HG03520 (cell line): ENCODE measurements around the gene ATG9A.
"Not testable (repeated sequence)": the region's sequence is repeated elsewhere in the genome, so short reads cannot be mapped to it uniquely, and the experiment has no call there.

Experiments used
- ATAC-seq: cut with Tn5 transposase; IDR thresholded peaks from one replicate; pipeline ENCODE4 v1.9.1; 2021; ENCODE audit warnings: mild to moderate bottlenecking, moderate library complexity; ENCODE audit not compliant: unreplicated experiment

ATG9A gene

GRCh38 chr2:219207134-219207883 lies 22.1 kb downstream of the ATG9A start:
- no peak for ATAC-seq

DNA sequence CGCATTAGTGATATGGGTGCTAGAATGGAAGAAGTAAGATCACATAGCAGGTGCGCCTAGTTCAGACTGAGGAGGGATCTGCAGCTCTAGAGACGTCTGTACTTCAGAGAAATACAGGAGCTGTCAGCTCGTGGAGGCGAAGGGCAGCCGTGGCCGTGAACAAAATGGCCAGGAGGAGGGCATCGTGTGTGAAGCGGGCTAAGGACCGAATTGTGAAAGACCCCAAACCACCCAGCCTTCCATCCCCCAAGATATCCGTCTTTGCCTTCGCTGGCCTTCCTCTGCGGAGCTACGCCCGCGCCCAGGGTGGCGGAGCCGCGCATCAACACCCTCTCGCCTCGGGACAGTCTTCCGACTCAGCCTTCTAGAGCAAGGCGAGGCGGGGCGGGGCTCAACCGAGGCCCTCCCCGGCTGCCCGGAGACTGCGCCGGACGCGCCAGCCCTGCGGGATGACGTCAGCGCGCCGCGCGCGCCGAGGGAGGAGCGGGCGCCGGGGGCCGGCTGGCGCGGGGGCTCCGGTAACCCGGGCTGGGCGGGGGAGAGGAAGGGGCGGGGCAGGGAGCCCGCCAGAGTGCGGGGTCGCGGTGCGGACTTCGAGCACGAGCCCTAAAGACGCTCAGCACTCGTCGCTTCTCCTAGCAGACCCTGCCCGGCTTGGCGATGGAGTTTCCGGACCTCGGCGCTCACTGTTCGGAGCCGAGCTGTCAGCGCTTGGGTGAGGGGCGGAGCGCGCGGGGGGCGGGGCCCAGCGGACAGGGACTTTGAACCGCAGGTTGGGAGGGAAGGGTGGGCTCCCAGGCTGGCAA lies 22.9 kb downstream of the ATG9A start, which contains the start of gene ZFAND2B:
TSS of gene ZFAND2B (plus strand) at position 455 of the 806 bp plus-strand sequence. CDS start at position 661, 206 bp downstream.
- ATAC-seq = peak; percentile 97

GRCh38 chr2:219205981-219206327 lies 23.5 kb downstream of the ATG9A start:
- no peak for ATAC-seq

DNA sequence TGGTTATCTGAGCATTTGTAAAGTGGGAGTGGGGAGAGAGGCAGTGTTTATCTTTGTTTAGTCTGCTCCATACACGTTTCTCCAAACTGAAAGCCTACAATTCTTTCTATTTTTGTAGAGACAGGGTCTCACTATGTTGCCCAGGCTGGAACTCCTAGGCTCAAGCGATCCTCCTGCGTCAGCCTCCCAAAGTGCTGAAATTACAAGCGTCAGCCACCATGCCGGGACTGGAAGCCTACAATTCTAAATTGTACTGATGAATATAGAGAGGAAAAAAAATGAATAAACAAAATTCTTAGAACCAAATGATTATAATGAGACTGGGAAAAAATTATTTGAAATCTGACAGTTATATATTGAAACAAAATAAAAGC lies 24.3 kb downstream of the ATG9A start:
- ATAC-seq = no peak

- ATAC-seq = no peak
Observed at GRCh38 chr2:219204425-219205164, 24.8 kb downstream of the ATG9A start.

- not testable (repeated sequence) for ATAC-seq
Observed at GRCh38 chr2:219201331-219201730, 28.1 kb downstream of the ATG9A start.

- not testable (repeated sequence) for ATAC-seq
Observed at GRCh38 chr2:219200502-219201326, 28.7 kb downstream of the ATG9A start.

DNA sequence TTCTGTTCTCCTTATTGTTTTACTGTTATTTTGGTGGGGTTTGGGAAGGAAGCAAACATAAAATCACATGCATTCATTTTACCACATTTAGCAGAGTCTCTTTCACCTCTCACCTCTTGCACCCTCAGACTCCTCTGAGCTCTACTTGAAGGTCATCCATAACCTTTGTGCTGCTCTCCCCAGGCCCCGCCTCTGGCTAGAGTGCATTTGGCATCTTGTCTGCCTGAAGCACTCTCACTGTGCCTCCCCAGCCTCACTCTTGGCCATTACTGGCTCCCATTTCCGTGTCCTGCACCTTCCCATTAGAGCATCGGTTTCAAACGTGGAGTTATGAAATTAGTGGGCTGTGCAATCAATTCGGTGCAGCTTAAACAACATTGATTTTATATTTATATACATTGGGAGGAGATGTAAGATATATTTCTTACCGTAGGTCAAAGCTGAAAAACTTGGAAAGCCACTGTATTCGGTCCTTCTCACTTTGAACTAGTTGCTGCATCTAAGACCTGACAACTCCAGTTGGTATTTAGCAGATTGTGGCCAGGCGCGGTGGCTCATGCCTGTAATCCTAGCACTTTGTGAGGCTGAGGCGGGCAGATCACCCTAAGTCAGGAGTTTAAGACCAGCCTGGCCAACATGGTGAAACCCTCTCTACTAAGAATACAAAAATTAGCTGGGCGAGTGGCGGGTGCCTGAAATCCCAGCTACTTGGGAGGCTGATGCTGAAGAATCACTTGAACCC lies 29.8 kb downstream of the ATG9A start:
- no peak for ATAC-seq

GRCh38 chr2:219198974-219199373 lies 30.5 kb downstream of the ATG9A start:
- no peak for ATAC-seq

DNA sequence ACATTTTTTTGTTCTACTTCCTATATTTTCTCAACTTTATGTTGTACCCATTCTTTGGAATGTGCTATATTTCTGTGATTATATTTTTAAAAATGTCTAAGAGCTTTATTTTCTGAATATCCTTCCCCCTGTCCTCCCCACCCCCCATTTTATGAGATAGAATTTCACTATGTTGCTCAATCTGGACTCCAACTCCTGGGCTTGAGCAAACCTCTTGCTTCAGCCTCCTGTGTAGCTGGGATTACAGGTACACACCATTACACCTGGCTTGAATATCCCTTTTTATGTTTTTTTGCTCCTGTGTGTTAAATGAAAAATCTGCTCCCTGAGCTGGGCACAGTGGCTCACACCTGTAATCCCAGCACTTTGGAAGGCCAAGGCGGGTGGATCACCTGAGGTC lies 32.0 kb downstream of the ATG9A start:
- ATAC-seq = no peak

DNA sequence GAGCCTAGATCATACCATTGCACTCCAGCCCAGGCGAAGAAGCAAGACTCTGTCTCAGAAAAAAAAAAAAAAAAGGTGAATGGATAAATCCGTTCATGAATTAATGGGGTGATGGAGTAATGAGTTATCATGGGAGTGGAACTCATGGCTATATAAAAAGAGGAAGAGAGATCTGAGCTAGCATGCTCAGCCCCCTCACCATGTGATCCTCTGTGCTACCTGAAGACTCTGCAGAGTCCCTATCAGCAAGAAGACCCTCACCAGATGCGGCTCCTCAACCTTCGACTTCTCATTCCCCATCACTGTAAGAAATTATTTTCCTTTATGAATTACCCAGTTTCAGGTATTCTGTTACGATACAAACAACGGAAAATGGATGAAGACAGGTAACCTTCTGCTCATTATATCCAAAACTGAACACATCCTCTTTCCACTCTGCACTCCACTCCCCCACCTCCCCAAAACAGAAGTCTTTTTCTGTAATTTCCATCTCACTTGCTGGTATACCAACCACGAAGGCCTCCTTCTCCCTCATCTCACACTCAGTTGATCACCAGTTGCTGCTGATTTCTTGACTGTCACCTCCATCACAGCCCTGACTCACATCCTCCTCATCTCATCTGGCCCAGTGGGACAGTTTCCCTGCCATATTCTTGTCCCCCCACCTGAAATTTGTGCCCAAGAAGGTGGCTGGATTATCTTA lies 42.5 kb downstream of the ATG9A start:
- ATAC-seq = no peak

DNA sequence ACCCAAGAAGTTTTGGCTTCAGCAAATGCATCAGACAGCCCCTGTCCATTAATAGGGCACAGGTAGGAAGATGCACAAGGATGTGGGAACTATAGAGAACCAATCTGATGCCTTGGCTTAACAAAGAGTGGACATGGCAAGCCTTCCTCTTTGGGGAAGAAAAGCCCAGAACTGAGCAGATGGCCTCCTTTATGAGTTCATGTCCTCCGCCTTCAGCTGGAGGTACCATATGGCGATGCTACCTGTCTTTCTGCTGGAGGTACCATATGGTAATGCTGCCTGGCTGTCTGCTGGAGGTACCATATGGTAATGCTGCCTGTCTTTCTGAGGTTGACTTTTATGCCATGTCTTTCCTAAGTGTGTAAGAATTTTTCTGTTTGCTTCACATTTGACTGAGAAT lies 45.3 kb downstream of the ATG9A start:
- no peak for ATAC-seq

DNA sequence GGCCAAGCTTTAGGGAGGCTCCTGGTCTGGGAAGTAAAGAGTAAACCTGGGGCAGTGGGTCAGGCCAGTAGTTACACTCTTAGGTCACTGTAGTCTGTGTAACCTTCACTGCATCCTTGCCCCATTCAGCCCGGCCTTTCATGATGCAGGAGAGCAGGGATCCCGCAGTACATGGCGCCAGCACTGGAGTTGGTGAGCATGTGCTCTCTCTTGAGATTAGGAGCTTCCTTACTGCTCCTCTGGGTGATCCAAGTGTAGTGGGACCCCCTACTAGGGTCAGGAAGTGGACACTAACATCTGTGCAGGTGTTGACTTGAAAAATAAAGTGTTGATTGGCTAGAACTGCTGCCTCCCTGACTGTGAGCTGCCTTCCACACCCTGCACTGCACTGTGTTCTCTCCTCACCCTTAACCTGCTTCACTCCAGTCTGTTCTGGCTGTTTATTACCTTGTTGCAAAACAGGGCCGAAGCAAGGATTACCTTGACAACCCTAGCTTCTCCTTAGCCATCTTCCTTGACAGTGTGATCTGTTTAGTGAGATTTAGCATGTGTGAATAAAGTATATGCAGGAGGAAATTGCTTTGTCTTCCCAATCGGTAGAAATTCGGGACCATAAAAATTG lies 46.2 kb downstream of the ATG9A start:
- ATAC-seq = no peak

DNA sequence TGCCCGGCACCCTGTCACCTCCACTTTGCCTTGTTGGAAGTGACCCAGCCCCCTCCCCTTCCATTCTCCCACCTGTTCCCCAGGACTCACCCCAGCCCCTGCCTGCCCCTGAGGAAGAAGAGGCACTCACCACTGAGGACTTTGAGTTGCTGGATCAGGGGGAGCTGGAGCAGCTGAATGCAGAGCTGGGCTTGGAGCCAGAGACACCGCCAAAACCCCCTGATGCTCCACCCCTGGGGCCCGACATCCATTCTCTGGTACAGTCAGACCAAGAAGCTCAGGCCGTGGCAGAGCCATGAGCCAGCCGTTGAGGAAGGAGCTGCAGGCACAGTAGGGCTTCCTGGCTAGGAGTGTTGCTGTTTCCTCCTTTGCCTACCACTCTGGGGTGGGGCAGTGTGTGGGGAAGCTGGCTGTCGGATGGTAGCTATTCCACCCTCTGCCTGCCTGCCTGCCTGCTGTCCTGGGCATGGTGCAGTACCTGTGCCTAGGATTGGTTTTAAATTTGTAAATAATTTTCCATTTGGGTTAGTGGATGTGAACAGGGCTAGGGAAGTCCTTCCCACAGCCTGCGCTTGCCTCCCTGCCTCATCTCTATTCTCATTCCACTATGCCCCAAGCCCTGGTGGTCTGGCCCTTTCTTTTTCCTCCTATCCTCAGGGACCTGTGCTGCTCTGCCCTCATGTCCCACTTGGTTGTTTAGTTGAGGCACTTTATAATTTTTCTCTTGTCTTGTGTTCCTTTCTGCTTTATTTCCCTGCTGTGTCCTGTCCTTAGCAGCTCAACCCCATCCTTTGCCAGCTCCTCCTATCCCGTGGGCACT lies 46.9 kb downstream of the ATG9A start:
- ATAC-seq = no peak

GRCh38 chr2:219181531-219181930 lies 47.9 kb downstream of the ATG9A start:
- ATAC-seq = no peak

DNA sequence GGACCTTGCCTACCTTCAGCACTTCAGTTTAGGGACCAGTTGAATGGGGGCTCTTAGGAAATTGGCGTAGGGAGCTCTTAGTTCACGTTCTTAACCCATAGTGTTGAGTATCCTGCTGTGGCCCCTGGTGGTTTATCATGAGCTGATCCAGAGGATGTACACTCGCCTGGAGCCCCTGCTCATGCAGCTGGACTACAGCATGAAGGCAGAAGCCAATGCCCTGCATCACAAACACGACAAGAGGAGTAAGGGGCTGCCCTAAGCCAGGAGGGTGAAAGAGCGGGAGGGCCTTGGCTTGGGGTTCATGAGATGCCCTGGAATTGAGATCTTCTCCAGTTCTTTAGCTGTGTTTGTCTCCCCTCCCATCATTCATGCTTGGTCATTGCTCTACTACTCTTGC lies 48.5 kb downstream of the ATG9A start:
- no peak for ATAC-seq

DNA sequence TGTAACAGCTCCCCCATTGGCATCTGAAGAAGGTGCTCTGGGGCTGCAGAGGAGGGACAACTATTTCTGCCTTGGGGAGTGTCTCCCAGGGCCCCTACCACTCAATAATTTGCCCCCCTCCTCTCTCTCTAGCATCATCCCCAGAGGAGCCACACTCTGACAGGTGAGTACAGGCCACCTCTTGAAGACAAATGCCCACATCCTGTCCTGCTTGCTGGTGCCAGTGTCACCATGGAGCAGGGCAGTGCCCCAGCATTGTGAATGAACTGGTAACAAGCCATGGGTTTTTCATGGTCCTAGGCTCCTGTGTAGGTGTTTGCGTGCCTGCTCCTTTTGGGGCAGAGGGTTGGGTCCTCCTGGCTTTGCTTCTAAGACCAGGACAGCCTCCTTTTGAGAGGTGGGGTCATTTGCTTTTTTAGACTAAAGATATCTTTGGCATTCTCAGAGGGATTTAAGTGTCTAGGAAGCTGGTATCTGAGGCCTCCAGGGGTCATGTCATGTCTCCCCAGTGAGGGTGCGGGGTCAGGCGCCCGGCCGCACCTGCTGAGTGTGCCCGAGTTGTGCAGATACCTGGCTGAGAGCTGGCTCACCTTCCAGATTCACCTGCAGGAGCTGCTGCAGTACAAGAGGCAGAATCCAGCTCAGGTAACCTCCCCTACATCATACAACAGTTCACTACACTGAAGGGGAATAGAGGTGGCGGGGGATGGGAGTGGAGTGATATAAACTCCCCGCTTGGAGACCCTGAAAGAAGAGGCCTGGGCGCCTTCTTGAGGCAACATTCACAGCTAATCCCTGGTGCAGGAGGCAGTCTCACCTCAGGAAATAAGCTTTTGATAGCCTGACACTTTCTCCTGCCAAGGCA lies 49.6 kb downstream of the ATG9A start:
- no peak for ATAC-seq
